H9 (cell line): Measurements from ENCODE around the gene GLRA3. TPM values are rescaled to one million over a fixed set of nuclear protein-coding genes. Genes with fewer than 3 reads are reported as not detected.

Experiments
- DNase-seq: peaks from one replicate; pipeline ENCODE4 v3.0.0-alpha.2; 2017
- H2AFZ ChIP-seq: one replicate; pipeline ENCODE4 v1.6.1; 2013; ENCODE audit warnings: mild to moderate bottlenecking, low read length, control low read depth, moderate library complexity
- H2AK5ac ChIP-seq: 2 replicates; pipeline ENCODE4 v1.6.1; 2013; ENCODE audit warnings: low read length, control low read depth, mixed read lengths; ENCODE audit not compliant: insufficient read length
- H2BK120ac ChIP-seq: one replicate; pipeline ENCODE4 v1.6.1; 2013; ENCODE audit warnings: low read depth, mild to moderate bottlenecking, low read length, control low read depth, inconsistent platforms; ENCODE audit not compliant: poor library complexity, severe bottlenecking
- H2BK12ac ChIP-seq: 2 replicates; pipeline ENCODE4 v1.6.1; 2013; ENCODE audit warnings: low read length, control low read depth, mixed read lengths, low read depth; ENCODE audit not compliant: insufficient read length
- H2BK15ac ChIP-seq: 2 replicates; pipeline ENCODE4 v1.6.1; 2013; ENCODE audit warnings: low read depth, low read length, control low read depth
- H2BK20ac ChIP-seq: one replicate; pipeline ENCODE4 v1.6.1; 2013; ENCODE audit warnings: low read depth, mild to moderate bottlenecking, low read length, control low read depth, inconsistent platforms; ENCODE audit not compliant: poor library complexity, severe bottlenecking
- H2BK5ac ChIP-seq: 2 replicates; pipeline ENCODE4 v1.6.1; 2013; ENCODE audit warnings: low read length, control low read depth, mixed read lengths; ENCODE audit not compliant: insufficient read length
- H3K14ac ChIP-seq: 2 replicates; pipeline ENCODE4 v1.6.1; 2013; ENCODE audit warnings: low read length, control low read depth; ENCODE audit not compliant: insufficient read depth
- H3K18ac ChIP-seq: 2 replicates; pipeline ENCODE4 v1.6.1; 2013; ENCODE audit warnings: low read depth, mild to moderate bottlenecking, mixed read lengths, low read length, control low read depth; ENCODE audit not compliant: insufficient read length
- H3K23ac ChIP-seq: 2 replicates; pipeline ENCODE4 v1.6.1; 2013; ENCODE audit warnings: low read length, control low read depth, mixed read lengths, low read depth; ENCODE audit not compliant: insufficient read length
- H3K23me2 ChIP-seq: 2 replicates; pipeline ENCODE4 v1.6.1; 2013; ENCODE audit warnings: low read depth, mild to moderate bottlenecking, mixed read lengths, low read length, control low read depth; ENCODE audit not compliant: insufficient read length, poor library complexity, severe bottlenecking
- H3K27ac ChIP-seq: 2 replicates; pipeline ENCODE4 v1.5.1; 2013; ENCODE audit warnings: low read length, control low read depth, mixed read lengths, low read depth; ENCODE audit not compliant: insufficient read length
- H3K27me3 ChIP-seq: 2 replicates; pipeline ENCODE4 v1.6.1; 2013; ENCODE audit warnings: low read length, control low read depth, inconsistent platforms; ENCODE audit not compliant: insufficient read depth
- H3K4ac ChIP-seq: 2 replicates; pipeline ENCODE4 v1.6.1; 2013; ENCODE audit warnings: low read depth, mild to moderate bottlenecking, control low read depth, inconsistent platforms, low read length, moderate library complexity
- H3K4me1 ChIP-seq: 2 replicates; pipeline ENCODE4 v1.6.1; 2013; ENCODE audit warnings: low read length, control low read depth, inconsistent platforms; ENCODE audit not compliant: insufficient read depth
- H3K4me2 ChIP-seq: 2 replicates; pipeline ENCODE4 v1.6.1; 2013; ENCODE audit warnings: low read length, control low read depth, mixed read lengths; ENCODE audit not compliant: insufficient read length, insufficient read depth
- H3K56ac ChIP-seq: 2 replicates; pipeline ENCODE4 v1.6.1; 2013; ENCODE audit warnings: low read depth, mild to moderate bottlenecking, mixed read lengths, low read length, control low read depth; ENCODE audit not compliant: insufficient read length
- H3K79me1 ChIP-seq: 2 replicates; pipeline ENCODE4 v1.6.1; 2013; ENCODE audit warnings: low read depth, mild to moderate bottlenecking, moderate library complexity, low read length, control low read depth, inconsistent platforms; ENCODE audit not compliant: insufficient read depth, poor library complexity, severe bottlenecking
- H3K79me2 ChIP-seq: 2 replicates; pipeline ENCODE4 v1.6.1; 2013; ENCODE audit warnings: low read length, control low read depth, inconsistent platforms; ENCODE audit not compliant: insufficient read depth
- H3K9ac ChIP-seq: 2 replicates; pipeline ENCODE4 v1.6.1; 2013; ENCODE audit warnings: low read length, control low read depth, mixed read lengths; ENCODE audit not compliant: insufficient read length; ENCODE audit errors: extremely low read depth
- H3K9me3 ChIP-seq: one replicate; pipeline ENCODE4 v1.6.1; 2013; ENCODE audit warnings: low read depth, low read length, inconsistent platforms; ENCODE audit not compliant: control insufficient read depth
- H3T11ph ChIP-seq: one replicate; pipeline ENCODE4 v1.6.1; 2013; ENCODE audit warnings: mild to moderate bottlenecking, low read length, control low read depth, inconsistent platforms
- H4K20me1 ChIP-seq: one replicate; pipeline ENCODE4 v1.6.1; 2013; ENCODE audit not compliant: control insufficient read depth, insufficient read length, insufficient read depth
- H4K5ac ChIP-seq: 2 replicates; pipeline ENCODE4 v1.6.1; 2013; ENCODE audit warnings: low read depth, mild to moderate bottlenecking, mixed read lengths, low read length, control low read depth; ENCODE audit not compliant: insufficient read length
- H4K8ac ChIP-seq: replicated peaks from 2 replicates; pipeline ENCODE4 v1.6.1; 2013; ENCODE audit warnings: low read length, control low read depth, mixed read lengths, low read depth; ENCODE audit not compliant: insufficient read length
- H4K91ac ChIP-seq: 2 replicates; pipeline ENCODE4 v1.6.1; 2013; ENCODE audit warnings: low read depth, mild to moderate bottlenecking, moderate library complexity, mixed read lengths, low read length, control low read depth; ENCODE audit not compliant: insufficient read length
- H3K27ac Mint-ChIP-seq, 3 experiments: 2 replicates in 2 of 3; 3 replicates in 1 of 3; pipeline ENCODE4 v1.8.0; 2020 to 2021; ENCODE audit warnings: mixed read lengths in 3 of 3, mild to moderate bottlenecking in 1 of 3, moderate library complexity in 1 of 3
- H3K27me3 Mint-ChIP-seq: 2 replicates; pipeline ENCODE4 v1.8.0; 2021; ENCODE audit warnings: low read depth, mild to moderate bottlenecking, moderate library complexity, mixed read lengths
- H3K36me3 Mint-ChIP-seq, 3 experiments: 2 replicates in 2 of 3; 3 replicates in 1 of 3; pipeline ENCODE4 v1.8.0; 2020 to 2021; ENCODE audit warnings: low read depth in 3 of 3, mixed read lengths in 3 of 3; ENCODE audit not compliant: insufficient read depth in 1 of 3
- H3K4me1 Mint-ChIP-seq, 2 experiments: 2 replicates each; pipeline ENCODE4 v1.8.0; 2020; ENCODE audit warnings: mixed read lengths in 2 of 2
- H3K4me3 Mint-ChIP-seq, 2 experiments: 2 replicates in 1 of 2; 3 replicates in 1 of 2; pipeline ENCODE4 v1.8.0; 2020 to 2021; ENCODE audit warnings: mild to moderate bottlenecking in 2 of 2, mixed read lengths in 2 of 2, moderate library complexity in 1 of 2
- H3K9me3 Mint-ChIP-seq, 2 experiments: 2 replicates in 1 of 2; 3 replicates in 1 of 2; pipeline ENCODE4 v1.8.0; 2020; ENCODE audit warnings: mild to moderate bottlenecking in 2 of 2, mixed read lengths in 2 of 2, moderate library complexity in 1 of 2
- CTCF ChIP-seq: fragments of 200-600 bp; sonication (generic); conservative IDR thresholded peaks from 3 replicates; pipeline ENCODE4 v1.8.0; 2021; ENCODE audit warnings: antibody characterized with exemption, mild to moderate bottlenecking
- WGBS: extraction: QIAGEN DNeasy Blood & Tissue Kit; methylation state at CpG from one replicate; pipeline ENCODE4 v1.1.7; 2013; ENCODE audit warnings: missing lambda C conversion rate, low lambda C conversion rate, mixed read lengths; ENCODE audit not compliant: insufficient read length; ENCODE audit errors: extremely low coverage; 5-methylcytosine and 5-hydroxymethylcytosine counted together
- total RNA-seq: library from RNA; stranded (reverse); gene quantifications from 2 replicates; pipeline ENCODE4 v1.2.1, GENCODE V29; 2021

Gene GLRA3
- total RNA-seq, 1 experiment from 2014 or later: 0.09 TPM

- H3K4me1 Mint-ChIP-seq: no peaks in the 10 kb centered on the region
- H3K23me2 ChIP-seq: no peaks in the 10 kb centered on the region
- no peak for DNase-seq
- no peak overlapping the region for H3T11ph ChIP-seq
- no peak overlapping the region for H2BK5ac ChIP-seq
- H3K79me2 ChIP-seq: no peaks in the 10 kb centered on the region
- H3K4ac ChIP-seq: no peak overlapping the region
- no peak overlapping the region for H3K56ac ChIP-seq
- H4K91ac ChIP-seq: no peak overlapping the region
- H3K14ac ChIP-seq: no peak overlapping the region
- H3K23ac ChIP-seq: no peak overlapping the region
- no peak overlapping the region for H2BK120ac ChIP-seq
- no peak for TF ChIP-seq CTCF
- no peak overlapping the region for H3K27ac ChIP-seq
- no peak overlapping the region for H2AFZ ChIP-seq
- H3K4me1 ChIP-seq: no peaks in the 10 kb centered on the region
- no peak overlapping the region for H3K4me3 Mint-ChIP-seq
- H4K20me1 ChIP-seq: no peaks in the 10 kb centered on the region
- no peak overlapping the region for H2BK20ac ChIP-seq
- H3K9ac ChIP-seq: no peak overlapping the region
- no CpG with 5 or more reads among the region's 1 CpG for WGBS
- peaks cover 0 to 2% of the 10 kb centered on the region in 2 experiments; a peak in 3 of 5 replicates for H3K9me3 Mint-ChIP-seq
- H3K36me3 Mint-ChIP-seq: no peaks in the 10 kb centered on the region
- no peak overlapping the region for H4K5ac ChIP-seq
- H4K8ac ChIP-seq: no peak overlapping the region
- H3K27me3 Mint-ChIP-seq: no peaks in the 10 kb centered on the region
- no peak overlapping the region for H3K18ac ChIP-seq
- no peak overlapping the region for H2BK15ac ChIP-seq
- no peaks in the 10 kb centered on the region for H3K9me3 ChIP-seq
- H3K27me3 ChIP-seq: no peaks in the 10 kb centered on the region
- no peaks in the 10 kb centered on the region for H3K79me1 ChIP-seq
- no peak overlapping the region for H2BK12ac ChIP-seq
- no peak overlapping the region for H3K27ac Mint-ChIP-seq
- H3K4me2 ChIP-seq: no peak overlapping the region
- no peak overlapping the region for H2AK5ac ChIP-seq
These were observed 131.8 kb downstream of the GLRA3 start for GRCh38 chr4:174697202-174697601.
